ENCODE measurements around the gene CERK. TPM values are rescaled to one million over a fixed set of nuclear protein-coding genes. Genes with fewer than 3 reads are reported as not detected.

The CERK gene
- total RNA-seq, 4 donors from 2014 or later: 19.2 to 46.2 (median 36.6) TPM

- DNase-seq (ENCODE audit: low spot score in 2 of 2): no peak
- Histone ChIP-seq H3K36me3 (peaks cover 20% of the 10 kb centered on the region), H3K9me3 (no peaks in the 10 kb centered on the region), H3K27ac (no peak overlapping the region), H3K4me3 (no peak overlapping the region), H3K27me3 (no peaks in the 10 kb centered on the region), H3K4me1 (peaks cover 48% of the 10 kb centered on the region)
- 90% methylated on average over 2 of the region's 10 CpGs for WGBS
- TF ChIP-seq POLR2AphosphoS5 (IDR thresholded peaks at IDR 0.05) (no peak), POLR2A (IDR thresholded peaks at IDR 0.05) (no peak), CTCF (IDR thresholded peaks at IDR 0.05) (no peak), EP300 (IDR thresholded peaks at IDR 0.05) (no peak)
Measured at GRCh38 chr22:46657655-46657953, 80.4 kb downstream of the CERK start.

- Histone ChIP-seq H3K9me3 (no peaks in the 10 kb centered on the region), H3K27ac (no peak overlapping the region), H3K4me1 (peaks cover 50% of the 10 kb centered on the region), H3K27me3 (no peaks in the 10 kb centered on the region), H3K36me3 (peaks cover 14% of the 10 kb centered on the region), H3K4me3 (no peak overlapping the region)
- TF ChIP-seq POLR2A (IDR thresholded peaks at IDR 0.05) (no peak), CTCF (IDR thresholded peaks at IDR 0.05) (no peak), POLR2AphosphoS5 (IDR thresholded peaks at IDR 0.05) (no peak), EP300 (IDR thresholded peaks at IDR 0.05) (no peak)
- 95% methylated on average over 14 of the region's 15 CpGs for WGBS
- no peak for DNase-seq (ENCODE audit: low spot score in 2 of 2)
Measured at GRCh38 chr22:46656856-46657654, 81.0 kb downstream of the CERK start.

GRCh38 chr22:46655861-46656608 is 82.0 kb downstream of the CERK start:
- TF ChIP-seq POLR2A (IDR thresholded peaks at IDR 0.05) (no peak), CTCF (IDR thresholded peaks at IDR 0.05) (no peak), POLR2AphosphoS5 (IDR thresholded peaks at IDR 0.05) (no peak), EP300 (IDR thresholded peaks at IDR 0.05) (no peak)
- Histone ChIP-seq H3K27ac (no peak overlapping the region), H3K4me1 (peaks cover 43% of the 10 kb centered on the region), H3K9me3 (no peaks in the 10 kb centered on the region), H3K4me3 (no peak overlapping the region), H3K27me3 (no peaks in the 10 kb centered on the region), H3K36me3 (peaks cover 9% of the 10 kb centered on the region)
- no peak for DNase-seq (ENCODE audit: low spot score in 2 of 2)
- 91% methylated on average over 9 of the region's 26 CpGs for WGBS

- Histone ChIP-seq H3K4me1 (peaks cover 43% of the 10 kb centered on the region), H3K27ac (no peak overlapping the region), H3K9me3 (no peaks in the 10 kb centered on the region), H3K27me3 (no peaks in the 10 kb centered on the region), H3K36me3 (peaks cover 9% of the 10 kb centered on the region), H3K4me3 (no peak overlapping the region)
- DNase-seq (ENCODE audit: low spot score in 2 of 2): no peak
- TF ChIP-seq EP300 (IDR thresholded peaks at IDR 0.05) (no peak), POLR2A (IDR thresholded peaks at IDR 0.05) (no peak), POLR2AphosphoS5 (IDR thresholded peaks at IDR 0.05) (no peak), CTCF (IDR thresholded peaks at IDR 0.05) (no peak)
- 68% methylated on average over 14 of the region's 14 CpGs for WGBS
Measured at GRCh38 chr22:46654927-46655595, 83.0 kb downstream of the CERK start.

- no peak for DNase-seq (ENCODE audit: low spot score in 2 of 2)
- H3K36me3 ChIP-seq: peaks cover 9% of the 10 kb centered on the region
- H3K27ac ChIP-seq: no peak overlapping the region
- TF ChIP-seq POLR2AphosphoS5 (IDR thresholded peaks at IDR 0.05): no peak
- no peak for TF ChIP-seq POLR2A (IDR thresholded peaks at IDR 0.05)
- no peak for TF ChIP-seq CTCF (IDR thresholded peaks at IDR 0.05)
- no peaks in the 10 kb centered on the region for H3K27me3 ChIP-seq
- 91% methylated on average over 9 of the region's 17 CpGs for WGBS
- H3K4me3 ChIP-seq: no peak overlapping the region
- peaks cover 45% of the 10 kb centered on the region for H3K4me1 ChIP-seq
- no peaks in the 10 kb centered on the region for H3K9me3 ChIP-seq
Measured at GRCh38 chr22:46654426-46654825, 83.6 kb downstream of the CERK start.

Data from suprapubic skin (tissue), 4 donors.